ENCODE measurements around the gene CAMK2B.

DNA sequence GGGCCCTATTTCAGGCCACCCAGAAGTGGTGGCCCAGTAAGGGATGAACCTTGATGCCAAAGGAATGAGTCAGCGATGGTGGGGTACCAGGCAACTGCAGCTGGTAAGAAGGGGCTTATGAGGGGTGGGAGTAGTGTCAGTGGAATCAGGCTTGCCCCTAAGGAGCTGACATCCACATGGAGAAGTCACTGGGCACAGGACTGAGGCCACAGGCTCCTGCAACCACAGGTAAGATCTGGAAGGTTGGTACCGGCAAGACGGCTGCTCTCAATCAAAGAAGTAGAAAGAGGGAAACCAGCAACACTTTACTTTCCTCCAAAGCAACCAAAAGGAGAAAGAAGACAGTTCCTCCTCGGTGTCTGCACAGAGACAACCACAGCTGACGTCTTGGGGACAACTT lies 138.7 kb downstream of the CAMK2B start:
- TF ChIP-seq, protein P1, sequence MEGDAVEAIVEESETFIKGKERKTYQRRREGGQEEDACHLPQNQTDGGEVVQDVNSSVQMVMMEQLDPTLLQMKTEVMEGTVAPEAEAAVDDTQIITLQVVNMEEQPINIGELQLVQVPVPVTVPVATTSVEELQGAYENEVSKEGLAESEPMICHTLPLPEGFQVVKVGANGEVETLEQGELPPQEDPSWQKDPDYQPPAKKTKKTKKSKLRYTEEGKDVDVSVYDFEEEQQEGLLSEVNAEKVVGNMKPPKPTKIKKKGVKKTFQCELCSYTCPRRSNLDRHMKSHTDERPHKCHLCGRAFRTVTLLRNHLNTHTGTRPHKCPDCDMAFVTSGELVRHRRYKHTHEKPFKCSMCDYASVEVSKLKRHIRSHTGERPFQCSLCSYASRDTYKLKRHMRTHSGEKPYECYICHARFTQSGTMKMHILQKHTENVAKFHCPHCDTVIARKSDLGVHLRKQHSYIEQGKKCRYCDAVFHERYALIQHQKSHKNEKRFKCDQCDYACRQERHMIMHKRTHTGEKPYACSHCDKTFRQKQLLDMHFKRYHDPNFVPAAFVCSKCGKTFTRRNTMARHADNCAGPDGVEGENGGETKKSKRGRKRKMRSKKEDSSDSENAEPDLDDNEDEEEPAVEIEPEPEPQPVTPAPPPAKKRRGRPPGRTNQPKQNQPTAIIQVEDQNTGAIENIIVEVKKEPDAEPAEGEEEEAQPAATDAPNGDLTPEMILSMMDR (IDR thresholded peaks at IDR 0.05; ENCODE audit: borderline replicate concordance, extremely low read depth, low read length, poor library complexity, severe bottlenecking): no peak
- TF ChIP-seq EZH2 (IDR thresholded peaks at IDR 0.05; ENCODE audit: borderline replicate concordance, low read depth, low read length, severe bottlenecking): no peak
